CD14-positive monocyte (primary cell): ENCODE results near the gene CCND1. TPM values are rescaled to one million over a fixed set of nuclear protein-coding genes. Genes with fewer than 3 reads are reported as not detected.

Source experiments
- DNase-seq, 3 donors: peaks; one replicate each; pipeline ENCODE4 v3.0.0-alpha.2; 2011 to 2022
- H2AFZ ChIP-seq: 2 replicates; pipeline ENCODE4 v1.6.0; 2012; ENCODE audit warnings: mild to moderate bottlenecking, low read depth, low read length, inconsistent platforms; ENCODE audit not compliant: insufficient read depth, poor library complexity, severe bottlenecking
- H3K27ac ChIP-seq, 2 donors: 1 replicate in 1 of 2; 2 replicates in 1 of 2; pipeline ENCODE4 v1.5.1; 2012 to 2013; ENCODE audit warnings: low read length in 2 of 2, control low read depth in 1 of 2, inconsistent platforms in 1 of 2, low read depth in 1 of 2, mild to moderate bottlenecking in 1 of 2
- H3K27me3 ChIP-seq, 2 donors: one replicate each; pipeline versions ENCODE4 v1.6.0 to v1.6.1; 2011 to 2013; ENCODE audit warnings: low read length in 2 of 2; ENCODE audit not compliant: control insufficient read depth in 2 of 2, insufficient read depth in 2 of 2
- H3K36me3 ChIP-seq, 2 donors: replicated peaks in 1 of 2; 1 replicate in 1 of 2; 2 replicates in 1 of 2; pipeline versions ENCODE4 v1.5.1 to v1.6.1; 2012 to 2013; ENCODE audit warnings: low read length in 2 of 2, control low read depth in 1 of 2, inconsistent platforms in 1 of 2, mild to moderate bottlenecking in 1 of 2; ENCODE audit not compliant: insufficient read depth in 2 of 2, control insufficient read depth in 1 of 2
- H3K4me1 ChIP-seq, 2 donors: 1 replicate in 1 of 2; 2 replicates in 1 of 2; pipeline versions ENCODE4 v1.5.1 to v1.6.1; 2012 to 2013; ENCODE audit warnings: low read length in 2 of 2, control low read depth in 1 of 2, inconsistent platforms in 1 of 2, mild to moderate bottlenecking in 1 of 2, moderate library complexity in 1 of 2; ENCODE audit not compliant: insufficient read depth in 2 of 2, control insufficient read depth in 1 of 2
- H3K4me2 ChIP-seq: replicated peaks from 2 replicates; pipeline ENCODE3; 2012; ENCODE audit warnings: low read length, moderate library complexity, mild to moderate bottlenecking; ENCODE audit not compliant: poor library complexity, severe bottlenecking; ENCODE audit errors: extremely low read depth
- H3K4me3 ChIP-seq, 3 experiments: fragments of 200-600 bp in 1 of 3; sonication (generic) in 1 of 3; replicated peaks in 1 of 3; 1 replicate in 2 of 3; 2 replicates in 1 of 3; pipeline ENCODE4 v1.5.1; 2011 to 2013; ENCODE audit warnings: low read length in 3 of 3, mild to moderate bottlenecking in 3 of 3, control low read depth in 2 of 3, low read depth in 2 of 3, inconsistent platforms in 1 of 3, moderate library complexity in 1 of 3
- H3K79me2 ChIP-seq: 2 replicates; pipeline ENCODE4 v1.6.0; 2012; ENCODE audit warnings: mild to moderate bottlenecking, control low read depth, inconsistent platforms, low read length, moderate library complexity; ENCODE audit not compliant: insufficient read depth
- H3K9ac ChIP-seq: 2 replicates; pipeline ENCODE4 v1.6.0; 2017; ENCODE audit warnings: low read length, mild to moderate bottlenecking; ENCODE audit not compliant: insufficient read depth, poor library complexity, severe bottlenecking
- H3K9me3 ChIP-seq, 2 donors: replicated peaks in 1 of 2; 1 replicate in 1 of 2; 2 replicates in 1 of 2; pipeline versions ENCODE4 v1.5.1 to v1.6.1; 2012 to 2013; ENCODE audit warnings: low read length in 2 of 2, control low read depth in 1 of 2; ENCODE audit not compliant: control insufficient read depth in 1 of 2, insufficient read depth in 1 of 2
- H4K20me1 ChIP-seq: 2 replicates; pipeline ENCODE4 v1.6.0; 2012; ENCODE audit warnings: mild to moderate bottlenecking, low read length, control low read depth, moderate library complexity; ENCODE audit not compliant: insufficient read depth
- H3K27ac Mint-ChIP-seq, 7 donors: one replicate each; pipeline ENCODE4 v1.8.0; 2020; ENCODE audit warnings: mild to moderate bottlenecking in 7 of 7, mixed read lengths in 7 of 7, moderate library complexity in 6 of 7, inconsistent platforms in 2 of 7
- H3K27me3 Mint-ChIP-seq, 3 donors: one replicate each; pipeline ENCODE4 v1.8.0; 2021 to 2022; ENCODE audit warnings: low read depth in 3 of 3, mild to moderate bottlenecking in 3 of 3, mixed read lengths in 3 of 3, moderate library complexity in 3 of 3, inconsistent platforms in 1 of 3
- H3K36me3 Mint-ChIP-seq, 2 donors: one replicate each; pipeline ENCODE4 v1.8.0; 2020; ENCODE audit warnings: mixed read lengths in 2 of 2, inconsistent platforms in 1 of 2, mild to moderate bottlenecking in 1 of 2
- H3K4me1 Mint-ChIP-seq: one replicate; pipeline ENCODE4 v1.8.0; 2020; ENCODE audit warnings: mild to moderate bottlenecking, mixed read lengths
- H3K4me3 Mint-ChIP-seq, 2 donors: one replicate each; pipeline ENCODE4 v1.8.0; 2020; ENCODE audit warnings: mild to moderate bottlenecking in 2 of 2, mixed read lengths in 2 of 2, moderate library complexity in 1 of 2
- H3K9me3 Mint-ChIP-seq, 7 donors: one replicate each; pipeline ENCODE4 v1.8.0; 2020 to 2022; ENCODE audit warnings: mixed read lengths in 7 of 7, mild to moderate bottlenecking in 6 of 7, moderate library complexity in 6 of 7, inconsistent platforms in 2 of 7
- CTCF ChIP-seq: fragments of 200-600 bp; IDR thresholded peaks from one replicate; pipeline ENCODE4 v1.8.0; 2022; ENCODE audit warnings: antibody characterized with exemption, mild to moderate bottlenecking
- WGBS: methylation state at CpG from one replicate; pipeline ENCODE4 v1.1.5; 2013; ENCODE audit warnings: missing lambda C conversion rate; ENCODE audit not compliant: insufficient coverage; 5-methylcytosine and 5-hydroxymethylcytosine counted together
- intact Hi-C, 2 donors: fragments of 100-400 bp; cut with micrococcal nuclease; formaldehyde crosslinking; loops; one replicate each; pipeline versions ENCODE4 v1.15.0 to v1.15.1; 2023
- polyA plus RNA-seq, 3 donors: library from polyadenylated mRNA; depleted of rRNA in 1 of 3; unstranded in 2 of 3; stranded (reverse) in 1 of 3; fragments of 300-500 nt in 2 of 3; fragments of >200 nt in 1 of 3; fragmentation: Illumina TruSeq in 2 of 3; gene quantifications; 1 replicate in 2 of 3; 2 replicates in 1 of 3; pipeline ENCODE4 v1.2.3, GENCODE V29; 2012 to 2021

Gene CCND1
- polyA plus RNA-seq, 3 donors = 0.01 TPM; not detected in 2

DNA sequence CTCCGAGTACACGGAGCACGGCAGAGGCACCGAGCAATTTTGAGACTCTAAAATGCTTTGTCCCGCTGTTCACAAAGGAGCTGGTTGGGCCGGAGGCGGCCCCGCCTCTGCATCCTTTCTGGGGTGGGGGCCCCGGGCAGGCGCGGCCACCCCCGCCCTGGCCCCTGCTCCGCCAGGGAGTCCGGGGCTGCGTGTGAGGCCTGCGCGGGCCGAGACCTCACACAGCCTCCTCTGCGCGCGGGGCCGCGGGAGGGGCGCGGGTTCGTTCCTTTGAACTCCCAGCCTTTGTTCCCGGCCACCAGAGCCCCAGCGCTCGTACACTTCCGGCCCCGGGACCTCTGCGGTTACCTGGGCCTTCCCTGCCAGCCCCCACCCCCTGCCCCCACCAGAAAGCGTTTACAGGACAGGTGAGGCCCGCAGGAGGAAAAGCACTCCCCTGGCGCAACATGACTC, 61.3 kb downstream of the CCND1 start:
- Mint-ChIP-seq H3K4me3 (peak overlapping the region in 1 of 2 donors; percentile 57), H3K9me3 (peaks cover 0 to 4% (median 3%) of the 10 kb centered on the region in 7 donors), H3K36me3 (no peaks in the 10 kb centered on the region), H3K4me1 (peaks cover 3% of the 10 kb centered on the region), H3K27me3 (peaks cover 59 to 85% (median 71%) of the 10 kb centered on the region in 3 donors), H3K27ac (no peak overlapping the region)
- Histone ChIP-seq H2AFZ (no peak overlapping the region), H3K27me3 (peaks cover 46 to 77% of the 10 kb centered on the region in 2 donors), H3K4me3 (no peak overlapping the region), H3K4me1 (no peaks in the 10 kb centered on the region), H3K36me3 (no peaks in the 10 kb centered on the region), H3K27ac (no peak overlapping the region), H3K9ac (no peak overlapping the region), H3K9me3 (peaks cover 0 to 5% of the 10 kb centered on the region in 2 donors), H3K79me2 (no peaks in the 10 kb centered on the region), H3K4me2 (no peak overlapping the region), H4K20me1 (no peaks in the 10 kb centered on the region)
- intact Hi-C loops = no loop called here
- TF ChIP-seq CTCF = no peak
- WGBS = 2% methylated on average over 32 of the region's 35 CpGs
- no peak for DNase-seq

GRCh38 chr11:69702769-69703452, 62.0 kb downstream of the CCND1 start:
- Mint-ChIP-seq H3K9me3 (peaks cover 0 to 4% (median 3%) of the 10 kb centered on the region in 7 donors), H3K4me1 (peaks cover 3% of the 10 kb centered on the region), H3K27me3 (peaks cover 61 to 89% (median 75%) of the 10 kb centered on the region in 3 donors), H3K36me3 (no peaks in the 10 kb centered on the region), H3K27ac (no peak overlapping the region), H3K4me3 (peak overlapping the region in 1 of 2 donors; percentile 73)
- no peak overlapping the region for H3K4me3 ChIP-seq
- 4% methylated on average over 45 of the region's 45 CpGs for WGBS
- H3K9me3 ChIP-seq = peaks cover 0 to 5% of the 10 kb centered on the region in 2 donors
- H3K27ac ChIP-seq = no peak overlapping the region
- no peaks in the 10 kb centered on the region for H3K79me2 ChIP-seq
- H4K20me1 ChIP-seq = no peaks in the 10 kb centered on the region
- no peaks in the 10 kb centered on the region for H3K4me1 ChIP-seq
- no peak overlapping the region for H3K9ac ChIP-seq
- no peak for DNase-seq
- intact Hi-C loops = no loop called here
- H2AFZ ChIP-seq = no peak overlapping the region
- TF ChIP-seq CTCF = no peak
- H3K36me3 ChIP-seq = no peaks in the 10 kb centered on the region
- peaks cover 47 to 79% of the 10 kb centered on the region in 2 donors for H3K27me3 ChIP-seq
- H3K4me2 ChIP-seq = no peak overlapping the region
